Epithelial cell of proximal tubule (primary cell): ENCODE measurements around the gene GSE1. TPM values are rescaled to one million over a fixed set of nuclear protein-coding genes. Genes with fewer than 3 reads are reported as not detected.
A peak's percentile ranks its signal among the peaks of the same experiment; 100 is the strongest.

ENCODE experiments used
- DNase-seq: peaks from one replicate; pipeline ENCODE4 v3.0.0-alpha.2; 2011; ENCODE audit warnings: low read depth
- H3K4me3 ChIP-seq: 2 replicates; pipeline ENCODE4 v1.5.1; 2011; ENCODE audit warnings: low read depth, mild to moderate bottlenecking, low read length
- CTCF ChIP-seq: conservative IDR thresholded peaks from 2 replicates; pipeline ENCODE4 v1.5.1; 2012; ENCODE audit warnings: low read depth, mild to moderate bottlenecking, low read length
- total RNA-seq: library from RNA; depleted of rRNA; stranded (reverse); fragments of >200 nt; gene quantifications from 2 replicates; pipeline ENCODE4 v1.2.3, GENCODE V29; 2015

The GSE1 gene
- total RNA-seq, 1 donor from 2014 or later, result 41.9 TPM

- H3K4me3 ChIP-seq, result no peak overlapping the region
- DNase-seq, result no peak
- no peak for TF ChIP-seq CTCF
Observed at GRCh38 chr16:85598141-85598540, 15.0 kb upstream of the GSE1 start.

- no peak for TF ChIP-seq CTCF
- no peak overlapping the region for H3K4me3 ChIP-seq
- no peak for DNase-seq
Observed at GRCh38 chr16:85600078-85600477, 13.0 kb upstream of the GSE1 start.

- no peak overlapping the region for H3K4me3 ChIP-seq
- no peak for TF ChIP-seq CTCF
- no peak for DNase-seq
Observed at GRCh38 chr16:85600530-85601271, 12.4 kb upstream of the GSE1 start.

- DNase-seq, result no peak
- no peak overlapping the region for H3K4me3 ChIP-seq
- TF ChIP-seq CTCF, result no peak
Observed at GRCh38 chr16:85601272-85601639, 11.9 kb upstream of the GSE1 start.

GRCh38 chr16:85601730-85602401, 11.3 kb upstream of the GSE1 start:
- no peak for TF ChIP-seq CTCF
- DNase-seq, result no peak
- H3K4me3 ChIP-seq, result no peak overlapping the region

GRCh38 chr16:85602402-85603202, 10.5 kb upstream of the GSE1 start:
- H3K4me3 ChIP-seq, result no peak overlapping the region
- DNase-seq, result no peak
- TF ChIP-seq CTCF, result peak; percentile 8
